Activated CD8-positive, alpha-beta memory T cell treated with anti-CD3 and anti-CD28 coated beads, Interleukin-2, amount 50 U/mL, for 24 hours (primary cell): ENCODE results near the gene ING4.

Experiments
- DNase-seq: peaks from one replicate; pipeline ENCODE4 v3.0.0-alpha.2; 2020; ENCODE audit errors: extremely low read depth

Gene ING4

GRCh38 chr12:6688543-6688998 lies 25.7 kb upstream of the ING4 start:
- DNase-seq, result no peak

DNA sequence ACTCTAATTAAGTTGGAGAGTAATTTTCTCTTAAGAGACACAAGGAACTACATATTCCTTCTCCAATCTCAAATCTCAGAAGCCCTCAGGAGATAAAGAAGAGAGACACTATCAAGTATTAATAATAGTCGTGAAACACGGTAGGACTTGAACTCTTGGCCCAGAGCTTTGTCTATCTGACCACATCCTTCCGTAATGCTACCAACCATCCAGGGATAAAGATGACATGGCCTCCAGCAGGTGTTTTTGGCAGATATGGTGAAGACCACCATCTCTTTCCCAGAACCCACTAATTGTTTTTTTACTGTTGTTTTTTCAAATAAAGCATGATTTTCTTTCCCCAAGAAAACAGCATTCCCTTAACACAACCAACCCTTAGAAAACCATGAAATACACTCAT lies 22.9 kb upstream of the ING4 start:
- DNase-seq, result no peak

- no peak for DNase-seq
Measured at GRCh38 chr12:6684609-6685008, 21.7 kb upstream of the ING4 start.

GRCh38 chr12:6676962-6677361 lies 14.0 kb upstream of the ING4 start:
- DNase-seq, result no peak

GRCh38 chr12:6672143-6672542 lies 9.2 kb upstream of the ING4 start:
- no peak for DNase-seq

DNA sequence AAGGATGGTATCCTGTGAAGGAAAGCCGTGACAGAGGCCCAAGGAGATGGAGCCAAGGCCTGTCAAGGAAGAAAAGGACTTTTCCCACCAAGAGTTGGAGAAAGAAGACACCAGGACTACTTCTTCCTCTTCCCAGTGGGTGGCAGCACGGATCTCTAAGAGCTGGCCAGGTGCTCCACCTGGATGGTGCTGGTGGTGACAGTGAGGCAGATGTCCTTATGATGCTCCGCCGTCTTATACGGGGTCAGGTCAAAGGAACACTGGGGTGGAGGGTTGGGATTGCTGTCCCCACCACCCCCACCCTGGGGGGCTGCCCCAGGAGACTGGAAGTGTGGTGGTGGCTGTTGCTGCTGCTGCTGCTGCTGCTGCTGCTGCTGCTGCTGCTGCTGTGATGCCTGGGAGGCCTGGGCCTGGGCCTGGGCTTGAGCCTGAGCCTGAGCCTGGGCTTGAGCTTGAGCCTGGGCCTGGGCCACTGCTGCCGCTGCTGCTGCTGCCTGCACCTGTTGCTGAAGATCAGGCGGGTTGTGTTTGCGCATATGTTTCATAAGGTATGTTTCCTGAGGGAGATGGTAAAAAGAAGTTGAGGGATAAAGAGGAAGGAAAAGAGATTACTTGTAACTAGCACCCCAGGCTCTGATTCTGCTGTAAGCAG lies 4.8 kb upstream of the ING4 start:
- DNase-seq, result no peak

GRCh38 chr12:6666211-6666610 lies 3.3 kb upstream of the ING4 start:
- no peak for DNase-seq

DNA sequence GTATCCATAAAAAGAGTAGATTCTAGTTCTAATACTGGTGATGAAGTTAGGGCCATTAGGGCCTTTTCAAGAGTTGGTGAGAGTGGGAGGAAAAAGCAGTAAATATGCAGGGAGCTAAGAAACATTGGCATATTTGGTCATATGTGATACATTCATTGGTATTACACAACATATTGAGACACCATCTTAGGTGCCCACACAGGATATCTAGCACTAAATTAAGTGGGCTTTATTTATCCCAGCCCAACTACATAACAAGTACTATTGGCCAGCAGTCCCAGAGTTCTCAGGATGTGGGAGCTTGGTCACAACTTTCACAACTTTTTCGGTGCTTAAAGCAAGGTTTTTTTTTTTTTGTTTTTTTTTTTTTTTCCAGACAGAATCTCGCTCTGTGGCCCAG lies 2.0 kb upstream of the ING4 start:
- DNase-seq, result no peak

DNA sequence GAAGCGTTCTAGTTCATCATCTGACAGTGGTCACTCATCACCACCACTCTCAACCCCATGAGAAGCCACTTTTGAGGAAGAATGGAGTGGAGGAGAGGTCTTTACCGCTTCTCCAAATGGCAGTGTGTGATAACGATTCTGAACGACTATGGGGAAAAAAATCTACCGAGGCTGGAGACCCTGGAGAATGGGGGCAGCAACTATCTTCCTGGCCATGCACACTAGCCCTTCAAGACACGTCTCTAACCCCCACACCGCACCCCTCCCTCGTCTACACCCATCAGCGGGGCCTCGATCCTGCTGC lies 365 bp downstream of the ING4 start:
- DNase-seq, result no peak

DNA sequence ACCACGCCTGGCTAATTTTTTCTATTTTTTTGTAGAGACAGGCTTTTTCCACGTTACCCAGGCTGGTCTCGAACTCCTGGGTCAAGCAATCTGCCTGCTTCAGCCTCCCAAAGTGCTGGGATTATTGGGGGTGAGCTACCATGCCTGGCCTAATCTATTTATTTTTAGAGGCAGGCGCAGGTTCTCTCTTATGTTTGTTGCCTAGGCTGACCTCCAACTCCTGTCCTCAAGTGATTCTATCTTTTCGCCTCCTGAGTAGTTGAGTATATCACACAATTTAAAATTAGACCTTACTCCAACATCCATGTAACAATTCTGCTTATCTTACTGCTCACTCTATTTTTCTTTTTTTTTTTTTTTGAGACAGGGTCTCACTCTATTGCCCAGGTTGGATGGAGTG lies 8.9 kb downstream of the ING4 start:
- DNase-seq, result no peak

DNA sequence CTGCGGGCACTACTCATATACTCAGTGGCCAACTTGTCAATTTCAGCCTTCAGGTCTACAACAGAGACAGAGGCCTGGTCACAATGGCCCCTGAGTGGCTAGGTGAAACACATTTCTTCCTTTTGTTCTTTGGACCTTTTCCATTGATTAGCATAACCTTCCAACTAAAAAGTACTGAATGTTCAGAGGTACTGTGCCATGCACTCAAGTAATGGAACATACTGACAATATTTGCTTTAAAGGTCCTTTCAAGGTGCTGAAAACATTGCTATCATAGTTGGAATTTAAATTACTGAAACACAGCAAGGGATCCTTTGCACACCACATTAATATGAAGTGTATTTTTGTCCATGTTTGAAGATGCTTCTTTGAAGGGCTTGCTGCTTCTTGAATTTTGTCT lies 9.6 kb downstream of the ING4 start:
- no peak for DNase-seq

DNA sequence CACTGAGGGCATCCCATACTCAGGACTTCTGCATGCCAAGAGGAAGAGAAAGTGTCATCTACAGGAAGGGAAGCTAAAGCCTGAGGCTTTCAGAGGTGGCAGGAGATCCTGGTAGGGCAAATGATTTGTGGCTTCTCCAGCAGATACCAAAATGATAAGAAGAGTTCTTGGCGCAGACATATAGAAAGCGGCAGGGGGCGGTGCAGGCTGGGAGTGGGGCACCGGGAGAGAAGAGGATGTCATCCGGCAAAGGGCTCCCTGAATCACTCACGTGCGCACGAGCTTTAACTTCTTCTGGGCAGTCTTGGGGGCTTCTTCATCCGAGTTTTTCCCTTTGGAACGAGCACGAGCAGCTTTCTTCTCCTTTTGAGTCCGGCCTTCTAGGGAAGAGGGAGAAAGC lies 10.5 kb downstream of the ING4 start:
- no peak for DNase-seq

GRCh38 chr12:6650832-6651231 lies 12.1 kb downstream of the ING4 start:
- no peak for DNase-seq

GRCh38 chr12:6647083-6647604 lies 15.8 kb downstream of the ING4 start, which contains the start of gene ACRBP:
Gene ACRBP, minus strand, starts transcription at chr12:6647432. Its CDS starts 66 bp downstream, at chr12:6647366.
- no peak for DNase-seq

DNA sequence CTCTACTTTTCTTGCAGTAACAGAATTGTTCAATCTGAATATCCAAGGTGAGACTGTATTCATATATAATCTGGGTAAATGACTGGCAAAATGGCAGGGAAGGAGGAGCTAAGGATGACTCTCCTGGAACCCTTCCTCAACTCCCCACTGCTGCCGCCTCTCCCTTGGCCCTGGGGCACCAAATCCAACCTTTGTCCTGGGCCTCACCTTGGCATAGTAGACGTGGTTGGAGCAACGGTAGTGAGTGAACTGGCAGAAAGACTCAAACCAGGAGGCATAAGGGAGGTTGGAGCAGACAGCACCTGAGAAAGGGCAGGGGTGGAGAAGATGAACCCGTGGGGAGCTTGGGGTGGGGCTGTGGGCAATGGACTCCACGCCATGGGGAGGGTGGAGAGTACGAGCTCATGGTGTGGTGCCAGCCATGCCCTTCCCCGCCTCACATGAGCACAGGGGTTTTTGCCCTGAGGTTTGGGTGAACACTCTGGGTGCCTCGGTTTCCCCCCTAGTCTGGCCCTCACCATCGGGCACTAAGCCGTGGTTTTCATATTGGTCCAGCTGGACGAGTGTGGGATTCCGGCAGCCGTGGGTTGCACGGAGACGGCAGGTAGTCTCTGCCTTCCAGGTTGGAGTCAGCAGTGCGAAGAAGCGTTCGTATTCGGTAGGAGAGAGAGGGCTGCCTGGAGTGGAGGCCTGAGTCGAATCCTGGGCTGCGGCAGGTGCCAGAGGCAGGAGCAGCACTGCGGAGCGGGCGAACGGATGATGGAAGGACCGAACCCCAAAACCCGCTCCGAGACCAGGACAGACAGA lies 16.4 kb downstream of the ING4 start:
- DNase-seq, result no peak

- DNase-seq, result no peak
Measured at GRCh38 chr12:6644903-6645302, 18.0 kb downstream of the ING4 start.

DNA sequence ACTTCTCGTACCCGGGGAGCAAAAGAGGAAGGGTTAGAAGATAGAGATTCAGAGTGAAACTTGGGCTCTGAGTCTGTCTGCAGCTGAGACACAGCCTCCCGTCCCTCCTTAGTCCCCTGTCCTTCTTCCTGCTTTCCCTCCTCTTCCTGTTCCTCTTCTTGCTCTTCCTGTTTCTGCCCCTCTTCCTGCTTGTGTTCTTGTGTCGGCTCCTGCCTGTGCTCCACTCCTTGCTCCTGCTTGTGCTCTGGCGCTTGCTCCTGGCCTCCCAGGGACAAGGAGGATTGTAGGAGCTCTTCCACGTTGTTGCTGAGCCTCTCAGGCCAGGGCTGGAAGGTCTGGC lies 18.7 kb downstream of the ING4 start:
- no peak for DNase-seq

DNA sequence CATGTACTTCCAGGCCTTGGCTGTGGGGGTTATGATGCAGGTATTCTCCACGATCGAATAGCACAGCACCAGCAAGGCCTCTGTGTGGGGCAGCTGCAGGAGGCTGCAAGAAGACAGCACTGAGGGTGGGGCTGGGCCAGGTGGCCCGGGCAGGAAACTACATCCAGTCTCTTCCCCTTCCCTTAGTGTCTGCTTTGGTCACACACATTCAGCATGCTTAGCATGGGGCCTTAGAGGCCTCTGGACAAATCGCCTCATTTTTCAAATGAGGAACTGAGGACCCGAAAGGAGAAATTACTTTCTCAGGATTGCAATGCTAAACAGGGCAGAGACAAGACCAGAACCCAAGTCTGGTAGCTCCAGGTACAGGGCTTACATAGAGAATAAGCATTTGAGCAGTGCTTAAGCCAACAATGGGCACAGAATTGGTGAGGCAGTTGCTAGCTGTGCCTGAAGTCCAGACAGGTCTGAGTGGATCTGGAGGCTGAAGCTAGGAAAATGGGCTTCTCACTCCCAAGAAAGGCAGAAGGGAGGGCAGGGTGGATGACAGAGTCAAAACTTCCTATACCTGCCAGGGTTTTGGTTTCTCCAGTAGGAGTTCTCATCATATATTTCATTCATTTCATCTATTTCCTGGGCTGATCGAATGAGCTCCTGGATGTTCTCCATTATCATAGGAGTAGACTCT lies 19.2 kb downstream of the ING4 start:
- DNase-seq, result no peak

- no peak for DNase-seq
Measured at GRCh38 chr12:6641131-6641530, 21.8 kb downstream of the ING4 start.

GRCh38 chr12:6640497-6640896 lies 22.4 kb downstream of the ING4 start:
- DNase-seq, result no peak

GRCh38 chr12:6639151-6639801 lies 23.6 kb downstream of the ING4 start:
- DNase-seq, result no peak

- DNase-seq, result no peak
Measured at GRCh38 chr12:6638305-6638704, 24.6 kb downstream of the ING4 start.
